NCI-H1105 (cell line): ENCODE data around the gene SETD2.

Source experiments
- DNase-seq: peaks from one replicate; lab custom pipeline; 2025; lab: John Stamatoyannopoulos, UW

The SETD2 gene

GRCh38 chr3:46998121-46998851 is 165.6 kb downstream of the SETD2 start:
- no peak for DNase-seq

DNA sequence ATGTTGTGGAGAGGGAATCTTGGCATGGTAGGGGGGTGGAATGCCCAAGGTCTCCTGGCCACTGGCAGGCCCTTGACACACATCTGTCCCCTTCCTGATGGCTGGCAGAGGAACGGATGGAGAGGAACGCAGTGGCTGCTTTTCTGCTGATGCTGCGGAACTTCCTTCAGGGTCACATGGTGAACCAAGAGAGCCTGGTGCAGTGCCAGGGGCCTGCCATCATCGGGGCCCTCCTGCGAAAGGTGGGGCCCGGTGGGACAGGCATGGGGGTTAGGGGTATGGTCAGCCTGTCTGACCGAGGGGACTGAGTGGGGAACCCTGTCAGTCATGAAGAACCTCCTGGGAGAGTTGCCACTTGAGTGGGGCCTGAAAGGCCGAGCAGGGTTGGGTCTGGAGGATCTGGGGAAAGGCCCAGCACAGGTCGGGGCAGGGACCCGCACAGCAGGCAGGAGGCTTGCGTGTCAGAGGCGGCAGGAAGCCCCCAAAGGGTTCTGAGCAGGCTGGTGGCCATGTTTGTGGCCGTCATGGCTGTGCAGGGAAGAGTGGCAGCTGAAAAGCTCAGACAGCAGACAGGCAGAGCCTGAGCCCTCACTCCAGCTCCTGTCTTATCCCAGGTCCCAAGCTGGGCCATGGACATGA is 166.3 kb downstream of the SETD2 start:
- DNase-seq, result no peak

- no peak for DNase-seq
Observed at GRCh38 chr3:46996689-46997452, 167.0 kb downstream of the SETD2 start.

- DNase-seq, result no peak
Observed at GRCh38 chr3:46995901-46996562, 167.9 kb downstream of the SETD2 start.

- no peak for DNase-seq
Observed at GRCh38 chr3:46994801-46995731, 168.8 kb downstream of the SETD2 start.

- no peak for DNase-seq
Observed at GRCh38 chr3:46993986-46994385, 169.9 kb downstream of the SETD2 start.

DNA sequence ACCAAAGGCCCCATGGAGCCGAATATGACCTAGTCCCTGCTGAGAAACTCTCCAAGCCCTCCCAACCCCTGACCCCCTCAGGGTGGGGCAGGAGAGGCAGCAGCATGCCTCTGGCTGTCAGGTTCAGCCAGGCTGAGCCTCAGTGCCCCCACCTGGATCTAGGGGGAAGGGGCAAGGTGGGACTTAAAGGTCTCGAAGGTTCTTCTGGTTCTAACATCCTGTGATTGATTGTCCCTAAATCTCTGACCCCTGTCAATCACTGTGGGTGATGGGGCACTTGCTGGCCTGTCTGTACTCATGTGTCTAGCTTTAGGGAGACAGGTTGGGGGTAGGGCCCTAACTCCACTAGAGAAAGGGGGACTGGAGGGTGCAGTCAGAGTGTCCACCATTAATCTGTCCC is 170.6 kb downstream of the SETD2 start:
- no peak for DNase-seq

GRCh38 chr3:46992231-46992630 is 171.7 kb downstream of the SETD2 start:
- DNase-seq, result no peak

GRCh38 chr3:46991406-46992165 is 172.3 kb downstream of the SETD2 start:
- DNase-seq, result no peak

- DNase-seq, result no peak
Observed at GRCh38 chr3:46990573-46991374, 173.1 kb downstream of the SETD2 start.

DNA sequence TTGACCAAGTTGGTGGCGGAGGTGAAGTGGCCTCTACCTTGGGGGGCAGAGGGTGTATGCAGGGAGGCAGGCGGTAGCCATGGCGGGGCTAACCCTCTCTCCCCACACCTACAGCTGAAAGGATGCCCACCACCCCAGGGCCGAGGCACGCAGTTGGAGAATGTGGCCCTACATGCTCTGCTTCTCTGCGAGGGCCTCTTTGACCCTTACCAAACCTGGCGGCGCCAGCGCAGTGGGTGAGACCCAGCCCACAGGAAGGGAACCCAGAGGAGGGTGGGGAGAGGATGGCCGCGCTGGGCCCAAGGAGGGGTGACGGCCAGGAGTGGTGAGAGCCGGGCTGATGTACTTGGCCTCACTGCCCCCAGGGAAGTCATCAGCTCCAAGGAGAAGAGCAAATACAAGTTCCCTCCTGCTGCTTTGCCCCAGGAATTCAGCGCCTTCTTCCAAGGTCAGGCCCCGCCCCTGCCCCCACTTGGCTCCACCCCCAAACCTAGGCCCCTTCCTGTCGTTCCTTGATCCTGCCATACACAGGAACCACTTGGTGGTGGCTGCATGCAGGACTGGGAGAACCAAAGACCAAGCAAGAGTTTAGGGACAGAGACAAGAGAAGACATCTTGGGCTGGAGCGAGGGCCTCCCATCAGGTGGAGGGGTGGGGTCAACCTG is 174.6 kb downstream of the SETD2 start:
- DNase-seq, result no peak

- DNase-seq, result no peak
Observed at GRCh38 chr3:46988616-46989015, 175.3 kb downstream of the SETD2 start.

GRCh38 chr3:46987743-46988401 is 176.0 kb downstream of the SETD2 start:
- DNase-seq, result no peak

- DNase-seq, result no peak
Observed at GRCh38 chr3:46987319-46987742, 176.6 kb downstream of the SETD2 start.

DNA sequence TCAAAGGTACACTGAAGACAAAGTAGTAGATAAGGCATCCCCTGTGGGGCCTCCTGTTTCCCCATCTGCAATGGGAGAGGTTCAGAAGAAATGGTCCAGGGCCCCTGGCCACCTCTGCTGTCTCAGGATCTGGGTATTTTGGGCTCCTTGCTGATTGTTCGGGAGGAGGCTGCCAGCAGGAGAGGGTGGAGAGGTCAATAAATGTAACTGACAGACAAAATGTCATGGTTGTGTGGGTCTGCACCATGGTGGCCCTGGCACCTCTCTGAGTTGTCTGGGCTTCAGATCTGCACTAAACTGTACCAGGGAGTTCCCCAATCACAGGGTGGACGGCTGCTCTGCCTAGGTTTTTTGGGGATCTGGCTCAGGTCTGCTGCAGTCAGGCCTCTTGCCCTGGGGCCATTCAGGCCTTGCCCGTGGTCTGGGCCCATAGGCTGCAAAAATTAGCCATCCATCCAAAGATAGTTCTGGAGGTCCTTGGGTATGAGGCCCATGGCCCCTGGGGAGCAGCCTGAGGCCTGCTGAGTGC is 177.1 kb downstream of the SETD2 start:
- no peak for DNase-seq

- DNase-seq, result no peak
Observed at GRCh38 chr3:46986055-46986730, 177.7 kb downstream of the SETD2 start.

GRCh38 chr3:46985588-46985987 is 178.3 kb downstream of the SETD2 start:
- DNase-seq, result no peak
